GM23338 (cell line): ENCODE data around the gene RBP4. TPM values are rescaled to one million over a fixed set of nuclear protein-coding genes. Genes with fewer than 3 reads are reported as not detected.

Experiments used
- ATAC-seq: fragments of 200-7000 bp; cut with Tn5 transposase; 3 replicates; pipeline ENCODE4 v1.9.1; 2020
- DNase-seq: peaks from one replicate; pipeline ENCODE4 v3.0.0-alpha.2; 2015; ENCODE audit warnings: low spot score
- H2AFZ ChIP-seq: fragments of 200-600 bp; sonication (generic); 2 replicates; pipeline ENCODE4 v1.8.0; 2016; ENCODE audit warnings: antibody characterized with exemption, mild to moderate bottlenecking, moderate library complexity
- H3F3A ChIP-seq: fragments of 200-600 bp; sonication (generic); replicated peaks from 2 replicates; pipeline ENCODE4 v1.8.0; 2017; ENCODE audit warnings: antibody characterized with exemption, mixed run types, low read depth
- H3K27ac ChIP-seq: fragments of 200-600 bp; sonication (generic); 2 replicates; pipeline ENCODE4 v1.6.1; 2016; ENCODE audit warnings: low read depth
- H3K27me3 ChIP-seq: fragments of 200-600 bp; sonication (generic); 2 replicates; pipeline ENCODE4 v1.8.0; 2016; ENCODE audit warnings: mild to moderate bottlenecking, mixed run types, moderate library complexity; ENCODE audit not compliant: insufficient read depth
- H3K36me3 ChIP-seq: fragments of 200-600 bp; sonication (generic); 2 replicates; pipeline ENCODE4 v1.8.0; 2016; ENCODE audit warnings: mild to moderate bottlenecking; ENCODE audit not compliant: insufficient read depth
- H3K4me1 ChIP-seq: fragments of 200-600 bp; sonication (generic); 2 replicates; pipeline ENCODE4 v1.8.0; 2016; ENCODE audit warnings: mild to moderate bottlenecking, moderate library complexity; ENCODE audit not compliant: insufficient read depth
- H3K4me2 ChIP-seq: fragments of 200-600 bp; sonication (generic); 2 replicates; pipeline ENCODE4 v1.7.1; 2017; ENCODE audit warnings: mixed run types
- H3K4me3 ChIP-seq: fragments of 200-600 bp; sonication (generic); 2 replicates; pipeline ENCODE4 v1.6.1; 2016; ENCODE audit warnings: mixed run types
- H3K79me2 ChIP-seq: fragments of 200-600 bp; sonication (generic); replicated peaks from 2 replicates; pipeline ENCODE4 v1.8.0; 2017; ENCODE audit warnings: mild to moderate bottlenecking; ENCODE audit not compliant: insufficient read depth
- H3K9me2 ChIP-seq: fragments of 200-600 bp; sonication (generic); 2 replicates; pipeline ENCODE4 v1.8.0; 2017; ENCODE audit not compliant: insufficient read depth
- H4K20me1 ChIP-seq: fragments of 200-600 bp; sonication (generic); replicated peaks from 2 replicates; pipeline ENCODE4 v1.8.0; 2017; ENCODE audit warnings: mild to moderate bottlenecking; ENCODE audit not compliant: insufficient read depth
- H3K27ac Mint-ChIP-seq: 2 replicates; pipeline ENCODE4 v1.8.0; 2020; ENCODE audit warnings: inconsistent platforms, mild to moderate bottlenecking, moderate library complexity, mixed read lengths
- H3K27me3 Mint-ChIP-seq: 3 replicates; pipeline ENCODE4 v1.8.0; 2022; ENCODE audit warnings: low read depth, mild to moderate bottlenecking, moderate library complexity, mixed read lengths, inconsistent platforms; ENCODE audit not compliant: insufficient read depth, poor library complexity
- H3K36me3 Mint-ChIP-seq: 3 replicates; pipeline ENCODE4 v1.8.0; 2021; ENCODE audit warnings: low read depth, mild to moderate bottlenecking, inconsistent platforms, moderate library complexity, mixed read lengths
- H3K4me1 Mint-ChIP-seq: 3 replicates; pipeline ENCODE4 v1.8.0; 2020; ENCODE audit warnings: mild to moderate bottlenecking, inconsistent platforms, mixed read lengths
- H3K4me3 Mint-ChIP-seq: 3 replicates; pipeline ENCODE4 v1.8.0; 2021; ENCODE audit warnings: moderate library complexity, mild to moderate bottlenecking, inconsistent platforms, mixed read lengths
- H3K9me3 Mint-ChIP-seq: 3 replicates; pipeline ENCODE4 v1.8.0; 2020; ENCODE audit warnings: moderate library complexity, mild to moderate bottlenecking, inconsistent platforms, mixed read lengths
- ETS1 ChIP-seq: IDR thresholded peaks from 2 replicates; pipeline ENCODE4 v1.6.1; 2016; ENCODE audit warnings: antibody characterized with exemption
- EZH2 ChIP-seq: fragments of 200-600 bp; sonication (generic); IDR thresholded peaks from one replicate; pipeline ENCODE4 v1.8.0; 2017; ENCODE audit warnings: antibody characterized with exemption, mild to moderate bottlenecking, low read depth; ENCODE audit not compliant: unreplicated experiment
- EZH2phosphoT487 ChIP-seq: fragments of 200-600 bp; sonication (generic); IDR thresholded peaks from one replicate; pipeline ENCODE4 v1.8.1; 2018; ENCODE audit warnings: antibody characterized with exemption; ENCODE audit not compliant: unreplicated experiment
- JUNB ChIP-seq: IDR thresholded peaks from one replicate; pipeline ENCODE4 v1.6.1; 2016; ENCODE audit warnings: antibody characterized with exemption; ENCODE audit not compliant: unreplicated experiment
- NANOG ChIP-seq: IDR thresholded peaks from 2 replicates; pipeline ENCODE4 v1.6.1; 2016; ENCODE audit warnings: antibody characterized with exemption, borderline replicate concordance
- POLR2AphosphoS5 ChIP-seq: IDR thresholded peaks from 2 replicates; pipeline ENCODE4 v1.6.1; 2016; ENCODE audit warnings: antibody characterized with exemption, low read depth
- ZNF331 ChIP-seq: fragments of 250-450 bp; sonication (Bioruptor Pico); IDR thresholded peaks from 2 replicates; pipeline ENCODE4 v1.5.0; 2020; ENCODE audit warnings: low read depth, mild to moderate bottlenecking, moderate library complexity
- polyA plus RNA-seq: library from polyadenylated mRNA; unstranded; fragments of >200 nt; fragmentation: Nextera tagmentation; extraction: Ambion mirVana; gene quantifications from 2 replicates; pipeline ENCODE4 v1.2.1, GENCODE V29; 2016
- total RNA-seq: library from RNA; depleted of rRNA; stranded (reverse); fragments of >200 nt; shearing (Covaris generic); gene quantifications from 2 replicates; pipeline ENCODE4 v1.2.3, GENCODE V29; 2014
- TF ChIP-seq, protein P1 (sequence below): IDR thresholded peaks from one replicate; pipeline ENCODE4 v1.6.1; 2018; ENCODE audit warnings: antibody characterized with exemption; ENCODE audit not compliant: unreplicated experiment
- TF ChIP-seq, protein P2 (sequence below), 2 experiments: fragments of 200-600 bp in 1 of 2; sonication (generic) in 1 of 2; conservative IDR thresholded peaks; 2 replicates each; pipeline versions ENCODE4 v1.5.1 to v1.6.1; 2016 to 2017; ENCODE audit warnings: antibody characterized with exemption in 2 of 2, low read depth in 2 of 2, mild to moderate bottlenecking in 2 of 2, moderate library complexity in 1 of 2

Gene RBP4
- total and polyA plus RNA-seq, 2 experiments from 2014 or later, result 0.79 to 1.0 TPM

GRCh38 chr10:93553482-93554315, 47.3 kb downstream of the RBP4 start:
- Mint-ChIP-seq H3K4me3 (no peak overlapping the region), H3K4me1 (peaks cover 9% of the 10 kb centered on the region), H3K36me3 (no peaks in the 10 kb centered on the region), H3K27me3 (peaks cover 6% of the 10 kb centered on the region), H3K27ac (peak overlapping the region; percentile 4; the same call in 1 of the 2 replicates), H3K9me3 (no peaks in the 10 kb centered on the region)
- no peaks in the 10 kb centered on the region for H3K79me2 ChIP-seq
- no peak for DNase-seq
- no peaks in the 10 kb centered on the region for H3F3A ChIP-seq
- TF ChIP-seq NANOG (no peak), EZH2phosphoT487 (no peak), ETS1 (no peak), ZNF331 (CRISPR knock-in tag) (no peak)
- H3K4me3 ChIP-seq, result no peak overlapping the region
- no peak overlapping the region for H2AFZ ChIP-seq
- no peak for ATAC-seq
- H3K36me3 ChIP-seq, result no peaks in the 10 kb centered on the region
- peaks cover 8% of the 10 kb centered on the region; the same call in 1 of the 2 replicates for H3K4me1 ChIP-seq
- no peaks in the 10 kb centered on the region for H4K20me1 ChIP-seq
- H3K9me2 ChIP-seq, result no peaks in the 10 kb centered on the region
- H3K4me2 ChIP-seq, result no peak overlapping the region
- H3K27me3 ChIP-seq, result no peaks in the 10 kb centered on the region
- no peak overlapping the region for H3K27ac ChIP-seq

GRCh38 chr10:93552780-93553179, 48.3 kb downstream of the RBP4 start:
- no peak overlapping the region for H2AFZ ChIP-seq
- H3K36me3 ChIP-seq, result no peaks in the 10 kb centered on the region
- Mint-ChIP-seq H3K27me3 (peaks cover 6% of the 10 kb centered on the region), H3K4me3 (no peak overlapping the region), H3K4me1 (peaks cover 9% of the 10 kb centered on the region), H3K36me3 (no peaks in the 10 kb centered on the region), H3K9me3 (no peaks in the 10 kb centered on the region), H3K27ac (no peak overlapping the region)
- H3K4me2 ChIP-seq, result no peak overlapping the region
- no peaks in the 10 kb centered on the region for H3K79me2 ChIP-seq
- no peak for DNase-seq
- no peaks in the 10 kb centered on the region for H3K9me2 ChIP-seq
- H3K4me3 ChIP-seq, result no peak overlapping the region
- H3K27ac ChIP-seq, result no peak overlapping the region
- no peak for ATAC-seq
- no peaks in the 10 kb centered on the region for H3F3A ChIP-seq
- H3K27me3 ChIP-seq, result no peaks in the 10 kb centered on the region
- H4K20me1 ChIP-seq, result no peaks in the 10 kb centered on the region
- H3K4me1 ChIP-seq, result peaks cover 8% of the 10 kb centered on the region; the same call in 1 of the 2 replicates
- TF ChIP-seq JUNB (no peak), ZNF331 (CRISPR knock-in tag) (no peak), NANOG (no peak), EZH2 (no peak), POLR2AphosphoS5 (no peak), EZH2phosphoT487 (no peak), ETS1 (no peak)
- TF ChIP-seq, protein P1, sequence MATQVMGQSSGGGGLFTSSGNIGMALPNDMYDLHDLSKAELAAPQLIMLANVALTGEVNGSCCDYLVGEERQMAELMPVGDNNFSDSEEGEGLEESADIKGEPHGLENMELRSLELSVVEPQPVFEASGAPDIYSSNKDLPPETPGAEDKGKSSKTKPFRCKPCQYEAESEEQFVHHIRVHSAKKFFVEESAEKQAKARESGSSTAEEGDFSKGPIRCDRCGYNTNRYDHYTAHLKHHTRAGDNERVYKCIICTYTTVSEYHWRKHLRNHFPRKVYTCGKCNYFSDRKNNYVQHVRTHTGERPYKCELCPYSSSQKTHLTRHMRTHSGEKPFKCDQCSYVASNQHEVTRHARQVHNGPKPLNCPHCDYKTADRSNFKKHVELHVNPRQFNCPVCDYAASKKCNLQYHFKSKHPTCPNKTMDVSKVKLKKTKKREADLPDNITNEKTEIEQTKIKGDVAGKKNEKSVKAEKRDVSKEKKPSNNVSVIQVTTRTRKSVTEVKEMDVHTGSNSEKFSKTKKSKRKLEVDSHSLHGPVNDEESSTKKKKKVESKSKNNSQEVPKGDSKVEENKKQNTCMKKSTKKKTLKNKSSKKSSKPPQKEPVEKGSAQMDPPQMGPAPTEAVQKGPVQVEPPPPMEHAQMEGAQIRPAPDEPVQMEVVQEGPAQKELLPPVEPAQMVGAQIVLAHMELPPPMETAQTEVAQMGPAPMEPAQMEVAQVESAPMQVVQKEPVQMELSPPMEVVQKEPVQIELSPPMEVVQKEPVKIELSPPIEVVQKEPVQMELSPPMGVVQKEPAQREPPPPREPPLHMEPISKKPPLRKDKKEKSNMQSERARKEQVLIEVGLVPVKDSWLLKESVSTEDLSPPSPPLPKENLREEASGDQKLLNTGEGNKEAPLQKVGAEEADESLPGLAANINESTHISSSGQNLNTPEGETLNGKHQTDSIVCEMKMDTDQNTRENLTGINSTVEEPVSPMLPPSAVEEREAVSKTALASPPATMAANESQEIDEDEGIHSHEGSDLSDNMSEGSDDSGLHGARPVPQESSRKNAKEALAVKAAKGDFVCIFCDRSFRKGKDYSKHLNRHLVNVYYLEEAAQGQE, result no peak
- TF ChIP-seq, protein P2, sequence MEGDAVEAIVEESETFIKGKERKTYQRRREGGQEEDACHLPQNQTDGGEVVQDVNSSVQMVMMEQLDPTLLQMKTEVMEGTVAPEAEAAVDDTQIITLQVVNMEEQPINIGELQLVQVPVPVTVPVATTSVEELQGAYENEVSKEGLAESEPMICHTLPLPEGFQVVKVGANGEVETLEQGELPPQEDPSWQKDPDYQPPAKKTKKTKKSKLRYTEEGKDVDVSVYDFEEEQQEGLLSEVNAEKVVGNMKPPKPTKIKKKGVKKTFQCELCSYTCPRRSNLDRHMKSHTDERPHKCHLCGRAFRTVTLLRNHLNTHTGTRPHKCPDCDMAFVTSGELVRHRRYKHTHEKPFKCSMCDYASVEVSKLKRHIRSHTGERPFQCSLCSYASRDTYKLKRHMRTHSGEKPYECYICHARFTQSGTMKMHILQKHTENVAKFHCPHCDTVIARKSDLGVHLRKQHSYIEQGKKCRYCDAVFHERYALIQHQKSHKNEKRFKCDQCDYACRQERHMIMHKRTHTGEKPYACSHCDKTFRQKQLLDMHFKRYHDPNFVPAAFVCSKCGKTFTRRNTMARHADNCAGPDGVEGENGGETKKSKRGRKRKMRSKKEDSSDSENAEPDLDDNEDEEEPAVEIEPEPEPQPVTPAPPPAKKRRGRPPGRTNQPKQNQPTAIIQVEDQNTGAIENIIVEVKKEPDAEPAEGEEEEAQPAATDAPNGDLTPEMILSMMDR (conservative IDR thresholded peaks at IDR 0.05; ENCODE audit: low read depth in 2 of 2), result no peak
